HFF-Myc (cell line): ENCODE results near the gene CAMK1D.

Experiments used
- DNase-seq: peaks from one replicate; pipeline ENCODE4 v3.0.0-alpha.2; 2011; ENCODE audit warnings: low read depth; ENCODE audit errors: extremely low read depth
- H3K4me3 ChIP-seq: replicated peaks from 2 replicates; pipeline ENCODE4 v1.5.1; 2011; ENCODE audit warnings: low read depth, mild to moderate bottlenecking, control low read depth, low read length
- CTCF ChIP-seq: IDR thresholded peaks from 2 replicates; pipeline ENCODE4 v1.5.1; 2012; ENCODE audit warnings: mild to moderate bottlenecking, low read depth, low read length, control low read depth; ENCODE audit errors: missing control alignments

The CAMK1D gene

GRCh38 chr10:12659706-12660105 lies 310.4 kb downstream of the CAMK1D start:
- no peak overlapping the region for H3K4me3 ChIP-seq
- no peak for DNase-seq
- TF ChIP-seq CTCF = no peak

GRCh38 chr10:12660812-12661211 lies 311.5 kb downstream of the CAMK1D start:
- DNase-seq = no peak
- no peak overlapping the region for H3K4me3 ChIP-seq
- no peak for TF ChIP-seq CTCF

GRCh38 chr10:12661671-12662070 lies 312.3 kb downstream of the CAMK1D start:
- DNase-seq = no peak
- no peak overlapping the region for H3K4me3 ChIP-seq
- TF ChIP-seq CTCF = no peak

- H3K4me3 ChIP-seq = no peak overlapping the region
- TF ChIP-seq CTCF = no peak
- no peak for DNase-seq
Observed at GRCh38 chr10:12663863-12664262, 314.5 kb downstream of the CAMK1D start.

- no peak overlapping the region for H3K4me3 ChIP-seq
- TF ChIP-seq CTCF = no peak
- no peak for DNase-seq
Observed at GRCh38 chr10:12665501-12665900, 316.2 kb downstream of the CAMK1D start.

- TF ChIP-seq CTCF = no peak
- H3K4me3 ChIP-seq = no peak overlapping the region
Observed at GRCh38 chr10:12667052-12667451, 317.7 kb downstream of the CAMK1D start.

GRCh38 chr10:12668634-12669033 lies 319.3 kb downstream of the CAMK1D start:
- DNase-seq = no peak
- no peak overlapping the region for H3K4me3 ChIP-seq
- no peak for TF ChIP-seq CTCF

More at GRCh38 chr10:12667052-12667451, 317.7 kb downstream of the CAMK1D start:
- DNase-seq = no peak
